OCI-LY1 (cell line): ENCODE measurements around the gene PBX3.

Source experiments
- CTCF ChIP-seq: fragments of 200-600 bp; sonication (generic), shearing (Covaris generic); IDR thresholded peaks from 2 replicates; pipeline ENCODE4 v1.5.1; 2017; ENCODE audit warnings: mild to moderate bottlenecking, antibody characterized with exemption, low read length, moderate library complexity, mixed read lengths
- EZH2 ChIP-seq: fragments of 200-600 bp; sonication (generic), shearing (Covaris generic); IDR thresholded peaks from 2 replicates; pipeline ENCODE4 v1.8.0; 2017; ENCODE audit warnings: borderline replicate concordance, mixed run types, mild to moderate bottlenecking, antibody characterized with exemption, low read length, moderate library complexity, mixed read lengths

DNA sequence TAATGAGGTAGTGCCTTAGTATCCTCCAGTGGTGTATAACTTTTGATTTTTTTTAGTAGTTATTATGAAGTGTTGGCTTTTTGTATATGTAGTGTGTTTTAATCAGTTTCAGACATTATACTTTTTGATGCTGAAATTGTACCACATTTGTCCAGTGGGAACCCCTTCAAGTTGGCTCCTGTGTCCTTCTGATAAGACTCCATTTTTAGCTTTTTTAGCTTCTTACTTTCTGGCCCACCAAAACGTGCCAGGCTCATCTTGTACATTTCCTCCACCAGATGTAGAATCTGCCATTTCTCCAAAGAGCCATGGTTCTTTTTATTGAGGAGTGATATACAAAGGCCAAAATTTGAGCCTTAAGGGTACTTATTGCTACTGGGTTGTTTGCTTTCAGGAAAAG lies 84.4 kb downstream of the PBX3 start:
- TF ChIP-seq CTCF, result no peak
- TF ChIP-seq EZH2, result no peak
